Activated CD8-positive, alpha-beta memory T cell treated with anti-CD3 and anti-CD28 coated beads, Interleukin-2, amount 10 ng/mL, durations not matched to agents 7 days and 5 days (primary cell): Measurements from ENCODE around the gene GRM3. TPM values are rescaled to one million over a fixed set of nuclear protein-coding genes. Genes with fewer than 3 reads are reported as not detected.

Experiments used
- ATAC-seq: fragments of 150-1000 bp; cut with Tn5 transposase; one replicate; pipeline ENCODE4 v1.10.0; 2021; ENCODE audit warnings: moderate library complexity
- CTCF ChIA-PET: fragments of 350-600 bp; sonication (Branson Sonifier 250); formaldehyde crosslinking; loops from one replicate; lab custom pipeline; 2021; ENCODE audit warnings: antibody characterized with exemption; lab: Charles Lee
- DNase-seq: peaks from one replicate; pipeline ENCODE4 v3.0.0-alpha.2; 2020
- H3K27ac Mint-ChIP-seq: one replicate; pipeline ENCODE4 v1.8.0; 2021; ENCODE audit warnings: mild to moderate bottlenecking, mixed read lengths
- H3K27me3 Mint-ChIP-seq: one replicate; pipeline ENCODE4 v1.8.0; 2021; ENCODE audit warnings: mixed read lengths
- H3K36me3 Mint-ChIP-seq: one replicate; pipeline ENCODE4 v1.8.0; 2021; ENCODE audit warnings: mild to moderate bottlenecking, mixed read lengths
- H3K4me1 Mint-ChIP-seq: one replicate; pipeline ENCODE4 v1.8.0; 2021; ENCODE audit warnings: mixed read lengths
- H3K4me3 Mint-ChIP-seq: one replicate; pipeline ENCODE4 v1.8.0; 2021; ENCODE audit warnings: mild to moderate bottlenecking, moderate library complexity, mixed read lengths
- H3K9me3 Mint-ChIP-seq: one replicate; pipeline ENCODE4 v1.8.0; 2022; ENCODE audit warnings: low read depth, mixed read lengths
- total RNA-seq, 2 experiments: library from RNA; stranded (reverse); gene quantifications; one replicate each; pipeline ENCODE4 v1.2.3, GENCODE V29; 2021

The GRM3 gene
- total RNA-seq, 2 experiments from 2014 or later, result not detected

DNA sequence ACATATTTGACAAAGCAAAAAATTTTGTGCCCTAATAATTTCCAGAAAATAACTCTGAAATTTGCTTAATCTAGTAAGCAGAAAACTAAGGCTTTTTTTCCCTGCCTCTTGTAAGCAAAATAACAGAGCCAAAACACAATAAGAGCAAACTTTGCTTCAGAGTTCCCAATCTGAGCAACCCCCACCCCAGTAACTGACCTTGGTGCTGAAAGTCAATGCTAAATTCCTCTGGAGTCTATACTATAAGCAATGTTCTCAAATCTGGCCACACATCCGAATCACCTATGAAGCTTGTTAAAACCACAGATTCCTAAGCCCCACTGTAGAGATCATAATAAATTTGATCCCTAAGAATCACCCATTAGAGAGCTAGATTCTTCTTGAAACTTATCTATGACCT lies 265.2 kb downstream of the GRM3 start:
- H3K4me3 Mint-ChIP-seq, result no peak overlapping the region
- H3K27ac Mint-ChIP-seq, result no peak overlapping the region
- no peaks in the 10 kb centered on the region for H3K27me3 Mint-ChIP-seq
- no peaks in the 10 kb centered on the region for H3K36me3 Mint-ChIP-seq
- ATAC-seq, result no peak
- DNase-seq, result no peak
- CTCF ChIA-PET, result no interaction called here
- no peaks in the 10 kb centered on the region for H3K4me1 Mint-ChIP-seq
- no peaks in the 10 kb centered on the region for H3K9me3 Mint-ChIP-seq

GRCh38 chr7:86911659-86912058 lies 267.9 kb downstream of the GRM3 start:
- Mint-ChIP-seq H3K27me3 (no peaks in the 10 kb centered on the region), H3K36me3 (no peaks in the 10 kb centered on the region), H3K27ac (no peak overlapping the region), H3K9me3 (no peaks in the 10 kb centered on the region), H3K4me1 (peaks cover 8% of the 10 kb centered on the region), H3K4me3 (no peak overlapping the region)
- ATAC-seq, result no peak
- CTCF ChIA-PET, result interaction anchor here (1.2 kb wide), 1 partner anchor 14 kb away, joined by 3 read pairs; no protein-coding TSS in a partner anchor
- no peak for DNase-seq

GRCh38 chr7:86913709-86914108 lies 270.0 kb downstream of the GRM3 start:
- Mint-ChIP-seq H3K27me3 (no peaks in the 10 kb centered on the region), H3K27ac (no peak overlapping the region)
- ATAC-seq, result no peak

More at GRCh38 chr7:86913709-86914108, 270.0 kb downstream of the GRM3 start:
- H3K36me3 Mint-ChIP-seq, result no peaks in the 10 kb centered on the region
- peaks cover 8% of the 10 kb centered on the region for H3K4me1 Mint-ChIP-seq
- DNase-seq, result no peak
- no peaks in the 10 kb centered on the region for H3K9me3 Mint-ChIP-seq
- H3K4me3 Mint-ChIP-seq, result no peak overlapping the region
- CTCF ChIA-PET, result no interaction called here
